GM21515 (cell line): Measurements from ENCODE around the gene HS3ST2.
"Not testable (repeated sequence)": the region's sequence is repeated elsewhere in the genome, so short reads cannot be mapped to it uniquely, and the experiment has no call there.

Experiments
- ATAC-seq: cut with Tn5 transposase; IDR thresholded peaks from one replicate; pipeline ENCODE4 v1.9.1; 2021; ENCODE audit not compliant: unreplicated experiment

The HS3ST2 gene

GRCh38 chr16:22813223-22813947, 577 bp upstream of the HS3ST2 start:
- ATAC-seq: no peak

- no peak for ATAC-seq
These were observed 746 bp downstream of the HS3ST2 start for GRCh38 chr16:22814711-22815105.

GRCh38 chr16:22815863-22816262, 1.9 kb downstream of the HS3ST2 start:
- no peak for ATAC-seq

- ATAC-seq: no peak
These were observed 2.5 kb downstream of the HS3ST2 start for GRCh38 chr16:22816475-22816874.

- not testable (repeated sequence) for ATAC-seq
These were observed 4.8 kb downstream of the HS3ST2 start for GRCh38 chr16:22818736-22819135.

GRCh38 chr16:22838681-22839080, 24.7 kb downstream of the HS3ST2 start:
- ATAC-seq: no peak

- ATAC-seq: not testable (repeated sequence)
These were observed 28.1 kb downstream of the HS3ST2 start for GRCh38 chr16:22842031-22842430.

GRCh38 chr16:22843122-22843521, 29.2 kb downstream of the HS3ST2 start:
- ATAC-seq: no peak

- ATAC-seq: no peak
These were observed 29.9 kb downstream of the HS3ST2 start for GRCh38 chr16:22843856-22844255.

GRCh38 chr16:22844416-22844815, 30.5 kb downstream of the HS3ST2 start:
- no peak for ATAC-seq

- ATAC-seq: no peak
These were observed 33.1 kb downstream of the HS3ST2 start for GRCh38 chr16:22847100-22847499.

- no peak for ATAC-seq
These were observed 33.7 kb downstream of the HS3ST2 start for GRCh38 chr16:22847690-22848089.

- ATAC-seq: no peak
These were observed 34.5 kb downstream of the HS3ST2 start for GRCh38 chr16:22848451-22848850.

- no peak for ATAC-seq
These were observed 35.6 kb downstream of the HS3ST2 start for GRCh38 chr16:22849517-22849916.

GRCh38 chr16:22855231-22855630, 41.3 kb downstream of the HS3ST2 start:
- no peak for ATAC-seq

GRCh38 chr16:22857296-22858025, 43.5 kb downstream of the HS3ST2 start:
- ATAC-seq: no peak

- ATAC-seq: no peak
These were observed 46.0 kb downstream of the HS3ST2 start for GRCh38 chr16:22859925-22860324.

GRCh38 chr16:22861580-22861979, 47.6 kb downstream of the HS3ST2 start:
- no peak for ATAC-seq

GRCh38 chr16:22862046-22862445, 48.1 kb downstream of the HS3ST2 start:
- no peak for ATAC-seq

GRCh38 chr16:22864375-22864774, 50.4 kb downstream of the HS3ST2 start:
- no peak for ATAC-seq

- no peak for ATAC-seq
These were observed 54.7 kb downstream of the HS3ST2 start for GRCh38 chr16:22868593-22869224.

- no peak for ATAC-seq
These were observed 57.9 kb downstream of the HS3ST2 start for GRCh38 chr16:22871861-22872260.
